Measurements from ENCODE around the gene DIDO1.

Gene DIDO1

GRCh38 chr20:62926229-62927127 is at the start of gene DIDO1:
TSS of gene DIDO1 (minus strand) at chr20:62926505.
- DNase-seq: peak; percentile 89

- no peak for DNase-seq
Measured at GRCh38 chr20:62975251-62975760, 49.0 kb upstream of the DIDO1 start.

- no peak for DNase-seq
Measured at GRCh38 chr20:62972845-62973745, 46.8 kb upstream of the DIDO1 start.

- DNase-seq: peak; percentile 80
Measured at GRCh38 chr20:62971950-62972844, 45.9 kb upstream of the DIDO1 start.

GRCh38 chr20:62971211-62971949 is 45.1 kb upstream of the DIDO1 start:
- DNase-seq: no peak

GRCh38 chr20:62970307-62971210 is 44.3 kb upstream of the DIDO1 start:
- DNase-seq: no peak

- DNase-seq: no peak
Measured at GRCh38 chr20:62969939-62970306, 43.6 kb upstream of the DIDO1 start.

- peak; percentile 39 for DNase-seq
Measured at GRCh38 chr20:62969179-62969760, 43.0 kb upstream of the DIDO1 start.

- no peak for DNase-seq
Measured at GRCh38 chr20:62968378-62969178, 42.3 kb upstream of the DIDO1 start.

GRCh38 chr20:62967628-62968351 is 41.5 kb upstream of the DIDO1 start:
- no peak for DNase-seq

- no peak for DNase-seq
Measured at GRCh38 chr20:62967149-62967501, 40.8 kb upstream of the DIDO1 start.

GRCh38 chr20:62966212-62967148 is 40.2 kb upstream of the DIDO1 start:
- DNase-seq: no peak

- no peak for DNase-seq
Measured at GRCh38 chr20:62965363-62965771, 39.1 kb upstream of the DIDO1 start.

- DNase-seq: no peak
Measured at GRCh38 chr20:62964700-62965099, 38.4 kb upstream of the DIDO1 start.

GRCh38 chr20:62963614-62964397 is 37.5 kb upstream of the DIDO1 start:
- no peak for DNase-seq

GRCh38 chr20:62962891-62963613 is 36.7 kb upstream of the DIDO1 start:
- no peak for DNase-seq
